GM12878 (cell line): ENCODE data around the gene AK5.

Experiments used
- FOXK2 ChIP-seq: fragments of 450-650 bp; IDR thresholded peaks from 2 replicates; pipeline ENCODE4 v1.6.1; 2017; ENCODE audit warnings: mild to moderate bottlenecking, moderate library complexity
- JUND ChIP-seq: IDR thresholded peaks from 2 replicates; pipeline ENCODE4 v1.6.1; 2012; ENCODE audit warnings: low read depth, mild to moderate bottlenecking, low read length, improper control_type of control experiment, moderate library complexity
- NFYB ChIP-seq: IDR thresholded peaks from 2 replicates; pipeline ENCODE4 v1.6.1; 2011; ENCODE audit warnings: low read depth, mild to moderate bottlenecking, low read length, improper control_type of control experiment, moderate library complexity; ENCODE audit not compliant: insufficient read depth
- PAX5 ChIP-seq: IDR thresholded peaks from 2 replicates; pipeline ENCODE4 v1.6.1; 2011; ENCODE audit warnings: low read depth, low read length, borderline replicate concordance

DNA sequence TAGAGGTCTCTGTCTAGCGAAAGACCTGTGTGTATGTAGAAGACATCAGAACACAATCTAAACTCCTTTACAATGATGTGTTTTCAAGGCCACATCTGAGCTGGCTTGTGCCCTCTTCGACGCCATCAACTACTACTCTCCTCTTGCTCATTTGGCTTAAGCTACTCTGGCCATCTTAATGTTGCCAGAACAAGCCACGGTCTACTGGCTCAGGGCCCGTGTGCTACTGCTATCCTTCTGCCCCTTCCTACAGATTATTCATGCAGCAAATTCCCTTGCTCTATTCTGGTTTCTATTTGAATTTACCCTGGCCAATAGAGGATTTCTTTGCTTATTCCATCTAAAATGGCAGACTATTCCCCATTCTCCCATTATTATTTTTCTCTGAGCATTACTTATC lies 278.9 kb downstream of the AK5 start:
- no peak for TF ChIP-seq JUND
- no peak for TF ChIP-seq FOXK2
- no peak for TF ChIP-seq NFYB
- TF ChIP-seq PAX5, result no peak
